ENCODE results near the gene BABAM1.

GRCh38 chr19:17307876-17308377 is 40.7 kb downstream of the BABAM1 start:
- TF ChIP-seq CTCF (IDR thresholded peaks at IDR 0.05) (no peak), POLR2A (IDR thresholded peaks at IDR 0.05) (no peak), POLR2AphosphoS5 (IDR thresholded peaks at IDR 0.05) (no peak), EP300 (IDR thresholded peaks at IDR 0.05) (no peak)

Data from upper lobe of left lung (tissue), 4 donors.